ENCODE data around the gene EEFSEC. TPM values are rescaled to one million over a fixed set of nuclear protein-coding genes. Genes with fewer than 3 reads are reported as not detected.

EEFSEC gene
- total and polyA plus RNA-seq, 2 experiments from 2014 or later = 10.1 to 16.2 TPM

DNA sequence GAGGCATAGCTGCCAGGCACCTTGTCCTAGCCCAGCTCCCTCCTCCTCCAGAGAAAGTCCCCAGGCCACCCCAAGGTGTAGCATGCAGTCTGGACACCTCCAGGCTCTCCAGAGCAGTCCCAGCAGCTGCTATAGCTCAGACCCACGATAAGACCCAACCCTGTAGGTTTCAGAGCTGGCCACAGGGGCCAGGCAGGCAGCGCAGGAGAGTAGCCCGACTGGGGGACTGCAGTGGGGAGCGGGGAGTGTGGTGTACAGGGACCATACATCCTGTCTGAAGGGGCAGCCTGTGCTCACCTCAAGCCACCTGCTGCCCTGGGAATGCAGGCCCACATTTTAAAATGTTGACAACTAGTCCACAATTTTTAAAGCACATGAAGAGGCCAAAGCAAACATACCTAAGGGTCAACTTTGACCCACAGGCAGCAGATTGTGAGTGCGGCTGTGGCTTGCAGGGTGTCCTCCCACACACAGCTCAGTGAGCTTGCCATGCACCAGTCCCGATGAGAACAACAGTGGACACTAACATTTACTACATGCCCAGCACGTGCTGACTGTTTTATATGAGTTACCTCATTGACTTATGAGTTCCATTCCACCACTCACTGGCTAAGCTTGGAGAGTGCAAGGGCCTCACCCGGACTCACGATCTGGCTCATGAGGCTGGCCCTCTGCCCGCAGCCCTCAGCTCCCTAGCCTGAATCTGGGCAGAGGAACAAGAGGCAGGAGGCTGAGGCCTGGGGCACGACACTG is 232.0 kb downstream of the EEFSEC start:
- no peaks in the 10 kb centered on the region for H3K4me1 ChIP-seq (ENCODE audit: insufficient read depth)
- no peaks in the 10 kb centered on the region for H3K36me3 ChIP-seq (ENCODE audit: insufficient read depth)
- H3K79me2 ChIP-seq (replicated peaks; ENCODE audit: insufficient read depth) = no peaks in the 10 kb centered on the region
- Mint-ChIP-seq H3K27ac (no peak overlapping the region), H3K36me3 (ENCODE audit: low read depth) (no peaks in the 10 kb centered on the region), H3K4me3 (no peak overlapping the region), H3K4me1 (no peaks in the 10 kb centered on the region), H3K27me3 (ENCODE audit: insufficient read depth, low read depth, poor library complexity) (peaks cover 3% of the 10 kb centered on the region), H3K9me3 (no peaks in the 10 kb centered on the region)
- no peaks in the 10 kb centered on the region; the same call in 1 of the 2 replicates for H4K20me1 ChIP-seq (replicated peaks; ENCODE audit: insufficient read depth)
- H3K4me2 ChIP-seq = no peak overlapping the region
- H3F3A ChIP-seq (replicated peaks; ENCODE audit: low read depth) = no peaks in the 10 kb centered on the region
- no peak overlapping the region for H3K4me3 ChIP-seq
- H3K27me3 ChIP-seq (ENCODE audit: insufficient read depth) = no peaks in the 10 kb centered on the region
- TF ChIP-seq POLR2AphosphoS5 (IDR thresholded peaks at IDR 0.05; ENCODE audit: low read depth) (no peak), JUNB (IDR thresholded peaks at IDR 0.05; ENCODE audit: unreplicated experiment) (no peak), CREB1 (CRISPR knock-in tag; IDR thresholded peaks at IDR 0.05; ENCODE audit: low read depth) (no peak), STAT1 (IDR thresholded peaks at IDR 0.05; ENCODE audit: unreplicated experiment) (no peak), NANOG (IDR thresholded peaks at IDR 0.05; ENCODE audit: borderline replicate concordance) (no peak)
- TF ChIP-seq, protein P1, sequence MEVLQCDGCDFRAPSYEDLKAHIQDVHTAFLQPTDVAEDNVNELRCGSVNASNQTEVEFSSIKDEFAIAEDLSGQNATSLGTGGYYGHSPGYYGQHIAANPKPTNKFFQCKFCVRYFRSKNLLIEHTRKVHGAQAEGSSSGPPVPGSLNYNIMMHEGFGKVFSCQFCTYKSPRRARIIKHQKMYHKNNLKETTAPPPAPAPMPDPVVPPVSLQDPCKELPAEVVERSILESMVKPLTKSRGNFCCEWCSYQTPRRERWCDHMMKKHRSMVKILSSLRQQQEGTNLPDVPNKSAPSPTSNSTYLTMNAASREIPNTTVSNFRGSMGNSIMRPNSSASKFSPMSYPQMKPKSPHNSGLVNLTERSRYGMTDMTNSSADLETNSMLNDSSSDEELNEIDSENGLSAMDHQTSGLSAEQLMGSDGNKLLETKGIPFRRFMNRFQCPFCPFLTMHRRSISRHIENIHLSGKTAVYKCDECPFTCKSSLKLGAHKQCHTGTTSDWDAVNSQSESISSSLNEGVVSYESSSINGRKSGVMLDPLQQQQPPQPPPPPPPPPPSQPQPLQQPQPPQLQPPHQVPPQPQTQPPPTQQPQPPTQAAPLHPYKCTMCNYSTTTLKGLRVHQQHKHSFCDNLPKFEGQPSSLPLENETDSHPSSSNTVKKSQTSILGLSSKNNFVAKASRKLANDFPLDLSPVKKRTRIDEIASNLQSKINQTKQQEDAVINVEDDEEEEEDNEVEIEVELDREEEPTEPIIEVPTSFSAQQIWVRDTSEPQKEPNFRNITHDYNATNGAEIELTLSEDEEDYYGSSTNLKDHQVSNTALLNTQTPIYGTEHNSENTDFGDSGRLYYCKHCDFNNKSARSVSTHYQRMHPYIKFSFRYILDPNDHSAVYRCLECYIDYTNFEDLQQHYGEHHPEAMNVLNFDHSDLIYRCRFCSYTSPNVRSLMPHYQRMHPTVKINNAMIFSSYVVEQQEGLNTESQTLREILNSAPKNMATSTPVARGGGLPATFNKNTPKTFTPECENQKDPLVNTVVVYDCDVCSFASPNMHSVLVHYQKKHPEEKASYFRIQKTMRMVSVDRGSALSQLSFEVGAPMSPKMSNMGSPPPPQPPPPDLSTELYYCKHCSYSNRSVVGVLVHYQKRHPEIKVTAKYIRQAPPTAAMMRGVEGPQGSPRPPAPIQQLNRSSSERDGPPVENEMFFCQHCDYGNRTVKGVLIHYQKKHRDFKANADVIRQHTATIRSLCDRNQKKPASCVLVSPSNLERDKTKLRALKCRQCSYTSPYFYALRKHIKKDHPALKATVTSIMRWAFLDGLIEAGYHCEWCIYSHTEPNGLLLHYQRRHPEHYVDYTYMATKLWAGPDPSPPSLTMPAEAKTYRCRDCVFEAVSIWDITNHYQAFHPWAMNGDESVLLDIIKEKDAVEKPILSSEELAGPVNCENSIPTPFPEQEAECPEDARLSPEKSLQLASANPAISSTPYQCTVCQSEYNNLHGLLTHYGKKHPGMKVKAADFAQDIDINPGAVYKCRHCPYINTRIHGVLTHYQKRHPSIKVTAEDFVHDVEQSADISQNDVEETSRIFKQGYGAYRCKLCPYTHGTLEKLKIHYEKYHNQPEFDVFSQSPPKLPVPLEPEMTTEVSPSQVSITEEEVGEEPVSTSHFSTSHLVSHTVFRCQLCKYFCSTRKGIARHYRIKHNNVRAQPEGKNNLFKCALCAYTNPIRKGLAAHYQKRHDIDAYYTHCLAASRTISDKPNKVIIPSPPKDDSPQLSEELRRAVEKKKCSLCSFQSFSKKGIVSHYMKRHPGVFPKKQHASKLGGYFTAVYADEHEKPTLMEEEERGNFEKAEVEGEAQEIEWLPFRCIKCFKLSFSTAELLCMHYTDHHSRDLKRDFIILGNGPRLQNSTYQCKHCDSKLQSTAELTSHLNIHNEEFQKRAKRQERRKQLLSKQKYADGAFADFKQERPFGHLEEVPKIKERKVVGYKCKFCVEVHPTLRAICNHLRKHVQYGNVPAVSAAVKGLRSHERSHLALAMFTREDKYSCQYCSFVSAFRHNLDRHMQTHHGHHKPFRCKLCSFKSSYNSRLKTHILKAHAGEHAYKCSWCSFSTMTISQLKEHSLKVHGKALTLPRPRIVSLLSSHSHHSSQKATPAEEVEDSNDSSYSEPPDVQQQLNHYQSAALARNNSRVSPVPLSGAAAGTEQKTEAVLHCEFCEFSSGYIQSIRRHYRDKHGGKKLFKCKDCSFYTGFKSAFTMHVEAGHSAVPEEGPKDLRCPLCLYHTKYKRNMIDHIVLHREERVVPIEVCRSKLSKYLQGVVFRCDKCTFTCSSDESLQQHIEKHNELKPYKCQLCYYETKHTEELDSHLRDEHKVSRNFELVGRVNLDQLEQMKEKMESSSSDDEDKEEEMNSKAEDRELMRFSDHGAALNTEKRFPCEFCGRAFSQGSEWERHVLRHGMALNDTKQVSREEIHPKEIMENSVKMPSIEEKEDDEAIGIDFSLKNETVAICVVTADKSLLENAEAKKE (CRISPR knock-in tag; IDR thresholded peaks at IDR 0.05) = no peak
- TF ChIP-seq, protein P2, sequence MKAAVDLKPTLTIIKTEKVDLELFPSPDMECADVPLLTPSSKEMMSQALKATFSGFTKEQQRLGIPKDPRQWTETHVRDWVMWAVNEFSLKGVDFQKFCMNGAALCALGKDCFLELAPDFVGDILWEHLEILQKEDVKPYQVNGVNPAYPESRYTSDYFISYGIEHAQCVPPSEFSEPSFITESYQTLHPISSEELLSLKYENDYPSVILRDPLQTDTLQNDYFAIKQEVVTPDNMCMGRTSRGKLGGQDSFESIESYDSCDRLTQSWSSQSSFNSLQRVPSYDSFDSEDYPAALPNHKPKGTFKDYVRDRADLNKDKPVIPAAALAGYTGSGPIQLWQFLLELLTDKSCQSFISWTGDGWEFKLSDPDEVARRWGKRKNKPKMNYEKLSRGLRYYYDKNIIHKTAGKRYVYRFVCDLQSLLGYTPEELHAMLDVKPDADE (IDR thresholded peaks at IDR 0.05) = no peak
- TF ChIP-seq, protein P3, sequence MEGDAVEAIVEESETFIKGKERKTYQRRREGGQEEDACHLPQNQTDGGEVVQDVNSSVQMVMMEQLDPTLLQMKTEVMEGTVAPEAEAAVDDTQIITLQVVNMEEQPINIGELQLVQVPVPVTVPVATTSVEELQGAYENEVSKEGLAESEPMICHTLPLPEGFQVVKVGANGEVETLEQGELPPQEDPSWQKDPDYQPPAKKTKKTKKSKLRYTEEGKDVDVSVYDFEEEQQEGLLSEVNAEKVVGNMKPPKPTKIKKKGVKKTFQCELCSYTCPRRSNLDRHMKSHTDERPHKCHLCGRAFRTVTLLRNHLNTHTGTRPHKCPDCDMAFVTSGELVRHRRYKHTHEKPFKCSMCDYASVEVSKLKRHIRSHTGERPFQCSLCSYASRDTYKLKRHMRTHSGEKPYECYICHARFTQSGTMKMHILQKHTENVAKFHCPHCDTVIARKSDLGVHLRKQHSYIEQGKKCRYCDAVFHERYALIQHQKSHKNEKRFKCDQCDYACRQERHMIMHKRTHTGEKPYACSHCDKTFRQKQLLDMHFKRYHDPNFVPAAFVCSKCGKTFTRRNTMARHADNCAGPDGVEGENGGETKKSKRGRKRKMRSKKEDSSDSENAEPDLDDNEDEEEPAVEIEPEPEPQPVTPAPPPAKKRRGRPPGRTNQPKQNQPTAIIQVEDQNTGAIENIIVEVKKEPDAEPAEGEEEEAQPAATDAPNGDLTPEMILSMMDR (conservative IDR thresholded peaks at IDR 0.05; ENCODE audit: low read depth in 2 of 2) = no peak
- H3K27ac ChIP-seq (ENCODE audit: low read depth) = no peak overlapping the region
- no peak for ATAC-seq
- DNase-seq (ENCODE audit: low spot score) = no peak
- H2AFZ ChIP-seq = no peak overlapping the region
- H3K9me2 ChIP-seq (ENCODE audit: insufficient read depth) = no peaks in the 10 kb centered on the region
